Loucy (cell line): ENCODE data around the gene S1PR3.

Experiments used
- H2AFZ ChIP-seq: fragments of 200-600 bp; sonication (generic); 2 replicates; pipeline ENCODE4 v1.6.0; 2016; ENCODE audit warnings: antibody characterized with exemption, mild to moderate bottlenecking, low read length, moderate library complexity
- H3F3A ChIP-seq: fragments of 200-600 bp; 2 replicates; pipeline ENCODE4 v1.6.0; 2016; ENCODE audit warnings: antibody characterized with exemption, low read depth, mild to moderate bottlenecking
- H3K27me3 ChIP-seq: fragments of 200-600 bp; sonication (generic); 2 replicates; pipeline ENCODE4 v1.6.1; 2014; ENCODE audit warnings: low read length, mild to moderate bottlenecking; ENCODE audit not compliant: insufficient read depth, poor library complexity, severe bottlenecking
- H3K36me3 ChIP-seq: fragments of 200-600 bp; sonication (generic); 2 replicates; pipeline ENCODE4 v1.6.1; 2016; ENCODE audit warnings: low read length; ENCODE audit not compliant: insufficient read depth
- H3K4me1 ChIP-seq: fragments of 200-600 bp; sonication (generic); 2 replicates; pipeline ENCODE4 v1.5.1; 2014; ENCODE audit warnings: low read length, mild to moderate bottlenecking; ENCODE audit not compliant: insufficient read depth, poor library complexity, severe bottlenecking
- H3K4me2 ChIP-seq: fragments of 200-600 bp; sonication (generic); 2 replicates; pipeline ENCODE4 v1.6.0; 2014; ENCODE audit warnings: antibody characterized with exemption, low read length, low read depth, mild to moderate bottlenecking; ENCODE audit not compliant: poor library complexity, severe bottlenecking
- H3K4me3 ChIP-seq: fragments of 200-600 bp; sonication (generic); 2 replicates; pipeline ENCODE4 v1.5.1; 2014; ENCODE audit warnings: low read length, mild to moderate bottlenecking, mixed read lengths; ENCODE audit not compliant: poor library complexity, severe bottlenecking
- H3K79me2 ChIP-seq: fragments of 200-600 bp; sonication (generic); 2 replicates; pipeline ENCODE4 v1.6.1; 2014; ENCODE audit warnings: low read length; ENCODE audit not compliant: insufficient read depth
- H3K9ac ChIP-seq: fragments of 200-600 bp; sonication (generic); 2 replicates; pipeline ENCODE4 v1.6.0; 2014; ENCODE audit warnings: mild to moderate bottlenecking, low read depth, low read length, moderate library complexity; ENCODE audit not compliant: poor library complexity, severe bottlenecking
- H3K9me2 ChIP-seq: fragments of 200-600 bp; sonication (generic); replicated peaks from 2 replicates; pipeline ENCODE4 v1.6.1; 2016; ENCODE audit warnings: low read depth, low read length, mixed read lengths
- H3K9me3 ChIP-seq: fragments of 200-600 bp; sonication (generic); 2 replicates; pipeline ENCODE4 v1.6.1; 2014; ENCODE audit warnings: mild to moderate bottlenecking, antibody characterized with exemption, low read length, low read depth; ENCODE audit not compliant: insufficient read depth
- H4K20me1 ChIP-seq: fragments of 200-600 bp; sonication (generic); 2 replicates; pipeline ENCODE4 v1.6.0; 2014; ENCODE audit warnings: antibody characterized with exemption, low read length, mild to moderate bottlenecking; ENCODE audit not compliant: insufficient read depth, poor library complexity, severe bottlenecking
- EZH2phosphoT487 ChIP-seq: fragments of 200-600 bp; IDR thresholded peaks from 2 replicates; pipeline ENCODE4 v1.6.1; 2018; ENCODE audit warnings: antibody characterized with exemption, mild to moderate bottlenecking, moderate library complexity, borderline replicate concordance
- TF ChIP-seq, protein P1 (sequence below): fragments of 200-600 bp; sonication (generic); conservative IDR thresholded peaks from 2 replicates; pipeline ENCODE4 v1.5.1; 2014; ENCODE audit warnings: mild to moderate bottlenecking, antibody characterized with exemption, low read length

S1PR3 gene

DNA sequence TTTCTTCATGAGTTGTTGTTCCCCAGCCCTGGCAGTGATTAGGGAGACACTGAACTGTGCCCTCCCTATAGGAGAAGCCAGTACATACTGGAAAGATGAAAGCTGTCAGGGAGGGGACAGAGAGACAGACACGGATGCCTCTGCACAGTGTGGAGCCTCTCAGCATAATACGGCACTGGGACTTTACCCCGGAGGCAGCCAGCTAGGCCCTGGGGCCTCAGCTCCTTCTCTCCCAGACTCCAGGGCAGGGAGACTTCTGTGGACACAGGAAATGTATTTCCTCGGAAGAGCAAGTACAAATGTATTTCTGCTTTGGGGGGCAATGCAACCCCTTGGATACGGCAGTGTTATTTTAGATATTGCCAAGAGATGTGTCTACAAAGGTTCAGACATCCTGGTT, 62.0 kb downstream of the S1PR3 start:
- H3K4me3 ChIP-seq: no peak overlapping the region
- H3K79me2 ChIP-seq: no peaks in the 10 kb centered on the region
- no peaks in the 10 kb centered on the region for H4K20me1 ChIP-seq
- H3K27me3 ChIP-seq: no peaks in the 10 kb centered on the region
- no peaks in the 10 kb centered on the region for H3K9me2 ChIP-seq
- H3K4me1 ChIP-seq: no peaks in the 10 kb centered on the region
- TF ChIP-seq, protein P1, sequence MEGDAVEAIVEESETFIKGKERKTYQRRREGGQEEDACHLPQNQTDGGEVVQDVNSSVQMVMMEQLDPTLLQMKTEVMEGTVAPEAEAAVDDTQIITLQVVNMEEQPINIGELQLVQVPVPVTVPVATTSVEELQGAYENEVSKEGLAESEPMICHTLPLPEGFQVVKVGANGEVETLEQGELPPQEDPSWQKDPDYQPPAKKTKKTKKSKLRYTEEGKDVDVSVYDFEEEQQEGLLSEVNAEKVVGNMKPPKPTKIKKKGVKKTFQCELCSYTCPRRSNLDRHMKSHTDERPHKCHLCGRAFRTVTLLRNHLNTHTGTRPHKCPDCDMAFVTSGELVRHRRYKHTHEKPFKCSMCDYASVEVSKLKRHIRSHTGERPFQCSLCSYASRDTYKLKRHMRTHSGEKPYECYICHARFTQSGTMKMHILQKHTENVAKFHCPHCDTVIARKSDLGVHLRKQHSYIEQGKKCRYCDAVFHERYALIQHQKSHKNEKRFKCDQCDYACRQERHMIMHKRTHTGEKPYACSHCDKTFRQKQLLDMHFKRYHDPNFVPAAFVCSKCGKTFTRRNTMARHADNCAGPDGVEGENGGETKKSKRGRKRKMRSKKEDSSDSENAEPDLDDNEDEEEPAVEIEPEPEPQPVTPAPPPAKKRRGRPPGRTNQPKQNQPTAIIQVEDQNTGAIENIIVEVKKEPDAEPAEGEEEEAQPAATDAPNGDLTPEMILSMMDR: no peak
- TF ChIP-seq EZH2phosphoT487: no peak
- no peaks in the 10 kb centered on the region for H3K9me3 ChIP-seq
- no peak overlapping the region for H3K4me2 ChIP-seq
- no peaks in the 10 kb centered on the region for H3K36me3 ChIP-seq
- H3K9ac ChIP-seq: no peak overlapping the region
- H3F3A ChIP-seq: no peaks in the 10 kb centered on the region
- no peak overlapping the region for H2AFZ ChIP-seq
